Neural cell (in vitro differentiated cells): ENCODE data around the gene GALNT2. TPM values are rescaled to one million over a fixed set of nuclear protein-coding genes. Genes with fewer than 3 reads are reported as not detected.

Experiments
- H2AFZ ChIP-seq: fragments of 200-600, 300-800 bp; sonication (generic), shearing (Covaris generic); 2 replicates; pipeline ENCODE4 v1.6.0; 2014; ENCODE audit warnings: low read depth, mild to moderate bottlenecking, antibody characterized with exemption, low read length, moderate library complexity
- H3F3A ChIP-seq: fragments of 200-600 bp; shearing (Covaris generic); 2 replicates; pipeline ENCODE4 v1.6.1; 2016; ENCODE audit warnings: mild to moderate bottlenecking, moderate library complexity, mixed read lengths, antibody characterized with exemption, low read length; ENCODE audit not compliant: insufficient read depth, poor library complexity, severe bottlenecking
- H3K27ac ChIP-seq: fragments of 200-600, 300-800 bp; sonication (generic), shearing (Covaris generic); 2 replicates; pipeline ENCODE4 v1.5.1; 2014; ENCODE audit warnings: mild to moderate bottlenecking, low read length, moderate library complexity
- H3K27me3 ChIP-seq: fragments of 300-800, 200-600 bp; sonication (generic), shearing (Covaris generic); 2 replicates; pipeline ENCODE4 v1.6.0; 2014; ENCODE audit warnings: mild to moderate bottlenecking, low read depth, low read length, moderate library complexity; ENCODE audit not compliant: insufficient read depth
- H3K36me3 ChIP-seq: fragments of 300-800, 200-600 bp; sonication (generic), shearing (Covaris generic); 2 replicates; pipeline ENCODE4 v1.5.1; 2014; ENCODE audit warnings: mild to moderate bottlenecking, antibody characterized with exemption, low read length, moderate library complexity; ENCODE audit not compliant: insufficient read depth
- H3K4me2 ChIP-seq: fragments of 300-800, 200-600 bp; sonication (generic), shearing (Covaris generic); 2 replicates; pipeline ENCODE4 v1.6.0; 2014; ENCODE audit warnings: mild to moderate bottlenecking, low read length
- H3K4me3 ChIP-seq: fragments of 300-800, 200-600 bp; sonication (generic), shearing (Covaris generic); 2 replicates; pipeline ENCODE4 v1.5.1; 2014; ENCODE audit warnings: mild to moderate bottlenecking, low read length, moderate library complexity
- H3K79me2 ChIP-seq: fragments of 200-600 bp; shearing (Covaris generic); replicated peaks from 2 replicates; pipeline ENCODE4 v1.6.0; 2014; ENCODE audit warnings: mild to moderate bottlenecking, low read length, moderate library complexity; ENCODE audit not compliant: insufficient read depth
- H3K9ac ChIP-seq: fragments of 300-800, 200-600 bp; sonication (generic), shearing (Covaris generic); 2 replicates; pipeline ENCODE4 v1.6.1; 2016; ENCODE audit warnings: mild to moderate bottlenecking, low read length, mixed read lengths
- H3K9me2 ChIP-seq: fragments of 200-600 bp; shearing (Covaris generic); 2 replicates; pipeline ENCODE4 v1.6.1; 2016; ENCODE audit warnings: mild to moderate bottlenecking, low read length, mixed read lengths; ENCODE audit not compliant: insufficient read depth
- H3K9me3 ChIP-seq: fragments of 200-600, 300-800 bp; sonication (generic), shearing (Covaris generic); 2 replicates; pipeline ENCODE4 v1.6.1; 2016; ENCODE audit warnings: mild to moderate bottlenecking, mixed run types, low read length, moderate library complexity, mixed read lengths
- H4K20me1 ChIP-seq: fragments of 200-600 bp; shearing (Covaris generic); 2 replicates; pipeline ENCODE4 v1.6.1; 2016; ENCODE audit warnings: mild to moderate bottlenecking, mixed run types; ENCODE audit not compliant: insufficient read depth
- CTCF ChIP-seq: fragments of 450-650 bp; IDR thresholded peaks from 2 replicates; pipeline ENCODE4 v1.5.1; 2014; ENCODE audit warnings: antibody characterized with exemption, mild to moderate bottlenecking, moderate library complexity; ENCODE audit not compliant: poor library complexity, severe bottlenecking
- EP300 ChIP-seq: fragments of 450-650 bp; conservative IDR thresholded peaks from 2 replicates; pipeline ENCODE4 v1.6.1; 2014; ENCODE audit warnings: antibody characterized with exemption, mild to moderate bottlenecking, moderate library complexity; ENCODE audit not compliant: poor library complexity, severe bottlenecking
- EZH2 ChIP-seq: fragments of 200-600, 300-800 bp; shearing (Covaris generic), sonication (generic); IDR thresholded peaks from 2 replicates; pipeline ENCODE4 v1.6.1; 2014; ENCODE audit warnings: antibody characterized with exemption, low read length, borderline replicate concordance, mild to moderate bottlenecking; ENCODE audit not compliant: insufficient read depth, poor library complexity, severe bottlenecking
- MXI1 ChIP-seq: fragments of 450-650 bp; conservative IDR thresholded peaks from 2 replicates; pipeline ENCODE4 v1.6.1; 2014; ENCODE audit warnings: antibody characterized with exemption, mild to moderate bottlenecking; ENCODE audit not compliant: poor library complexity, severe bottlenecking
- POLR2AphosphoS5 ChIP-seq: IDR thresholded peaks from 2 replicates; pipeline ENCODE4 v1.6.1; 2012
- RAD21 ChIP-seq: fragments of 450-650 bp; conservative IDR thresholded peaks from 2 replicates; pipeline ENCODE4 v1.6.1; 2014; ENCODE audit warnings: antibody characterized with exemption, mild to moderate bottlenecking, moderate library complexity
- REST ChIP-seq: IDR thresholded peaks from 2 replicates; pipeline ENCODE4 v1.6.1; 2012; ENCODE audit warnings: borderline replicate concordance
- SMC3 ChIP-seq: fragments of 450-650 bp; conservative IDR thresholded peaks from 2 replicates; pipeline ENCODE4 v1.6.1; 2014; ENCODE audit warnings: antibody characterized with exemption, mild to moderate bottlenecking, moderate library complexity; ENCODE audit not compliant: poor library complexity
- TAF1 ChIP-seq: IDR thresholded peaks from 2 replicates; pipeline ENCODE4 v1.6.1; 2012; ENCODE audit warnings: low read depth
- polyA plus RNA-seq: library from polyadenylated mRNA; depleted of rRNA; stranded (reverse); fragments of >200 nt; gene quantifications from 2 replicates; pipeline ENCODE4 v1.2.3, GENCODE V29; 2014

Gene GALNT2
- polyA plus RNA-seq, 1 donor from 2014 or later, result 38.8 TPM

- Histone ChIP-seq H3K9ac (peak overlapping the region; percentile 32), H3K4me2 (no peak overlapping the region), H3K27ac (peak overlapping the region; percentile 3), H3K79me2 (peaks cover 47% of the 10 kb centered on the region), H2AFZ (no peak overlapping the region), H3K9me3 (no peaks in the 10 kb centered on the region), H4K20me1 (no peaks in the 10 kb centered on the region), H3K36me3 (no peaks in the 10 kb centered on the region), H3F3A (no peaks in the 10 kb centered on the region), H3K27me3 (no peaks in the 10 kb centered on the region), H3K9me2 (no peaks in the 10 kb centered on the region), H3K4me3 (peak overlapping the region; percentile 43)
- TF ChIP-seq REST (no peak), TAF1 (no peak), POLR2AphosphoS5 (no peak), CTCF (no peak), EP300 (no peak), SMC3 (no peak), RAD21 (no peak), EZH2 (no peak), MXI1 (no peak)
Measured at GRCh38 chr1:230080822-230081221, 13.8 kb downstream of the GALNT2 start.

GRCh38 chr1:230081751-230082150 is 14.7 kb downstream of the GALNT2 start:
- Histone ChIP-seq H4K20me1 (no peaks in the 10 kb centered on the region), H3K27ac (no peak overlapping the region), H3K36me3 (no peaks in the 10 kb centered on the region), H3K9me2 (no peaks in the 10 kb centered on the region), H3K27me3 (no peaks in the 10 kb centered on the region), H2AFZ (no peak overlapping the region), H3K4me3 (no peak overlapping the region), H3K9ac (no peak overlapping the region), H3K9me3 (no peaks in the 10 kb centered on the region), H3K79me2 (peaks cover 52% of the 10 kb centered on the region), H3F3A (no peaks in the 10 kb centered on the region), H3K4me2 (no peak overlapping the region)
- TF ChIP-seq MXI1, result no peak
- no peak for TF ChIP-seq RAD21
- no peak for TF ChIP-seq EP300
- TF ChIP-seq SMC3, result no peak
- no peak for TF ChIP-seq EZH2
- no peak for TF ChIP-seq CTCF
- TF ChIP-seq POLR2AphosphoS5, result no peak
- no peak for TF ChIP-seq TAF1
- no peak for TF ChIP-seq REST
